HL-60 (cell line): ENCODE measurements around the gene WDR90.
A peak's percentile ranks its signal among the peaks of the same experiment; 100 is the strongest.

Source experiments
- DNase-seq, 2 experiments: peaks; one replicate each; pipeline ENCODE4 v3.0.0-alpha.2; 2010 to 2020; ENCODE audit warnings: low read depth in 1 of 2, low spot score in 1 of 2
- H3K27ac ChIP-seq: fragments of 250-450 bp; sonication (Bioruptor Pico); replicated peaks from 2 replicates; pipeline ENCODE4 v1.5.1; 2020; ENCODE audit warnings: mild to moderate bottlenecking, moderate library complexity
- H3K27me3 ChIP-seq: fragments of 250-450 bp; sonication (Bioruptor Pico); 2 replicates; pipeline ENCODE4 v1.5.1; 2021; ENCODE audit warnings: mild to moderate bottlenecking, moderate library complexity; ENCODE audit not compliant: insufficient read depth, poor library complexity, severe bottlenecking
- H3K4me3 ChIP-seq: replicated peaks from 2 replicates; pipeline ENCODE4 v1.5.1; 2011; ENCODE audit warnings: mild to moderate bottlenecking, control low read depth, low read length; ENCODE audit not compliant: insufficient read depth
- CTCF ChIP-seq: IDR thresholded peaks from one replicate; pipeline ENCODE4 v1.5.1; 2011; ENCODE audit warnings: low read length, control low read depth, inconsistent platforms; ENCODE audit not compliant: insufficient read depth
- GABPA ChIP-seq: IDR thresholded peaks from 2 replicates; pipeline ENCODE4 v1.6.1; 2012; ENCODE audit warnings: low read depth
- POLR2AphosphoS5 ChIP-seq: IDR thresholded peaks from 2 replicates; pipeline ENCODE4 v1.6.1; 2012; ENCODE audit warnings: low read depth
- SPI1 ChIP-seq: IDR thresholded peaks from 2 replicates; pipeline ENCODE4 v1.6.1; 2012; ENCODE audit warnings: low read depth, mild to moderate bottlenecking, borderline replicate concordance
- TF ChIP-seq, protein P1 (sequence below): IDR thresholded peaks from 2 replicates; pipeline ENCODE4 v1.6.1; 2012; ENCODE audit warnings: low read depth; ENCODE audit not compliant: insufficient replicate concordance

Gene WDR90

DNA sequence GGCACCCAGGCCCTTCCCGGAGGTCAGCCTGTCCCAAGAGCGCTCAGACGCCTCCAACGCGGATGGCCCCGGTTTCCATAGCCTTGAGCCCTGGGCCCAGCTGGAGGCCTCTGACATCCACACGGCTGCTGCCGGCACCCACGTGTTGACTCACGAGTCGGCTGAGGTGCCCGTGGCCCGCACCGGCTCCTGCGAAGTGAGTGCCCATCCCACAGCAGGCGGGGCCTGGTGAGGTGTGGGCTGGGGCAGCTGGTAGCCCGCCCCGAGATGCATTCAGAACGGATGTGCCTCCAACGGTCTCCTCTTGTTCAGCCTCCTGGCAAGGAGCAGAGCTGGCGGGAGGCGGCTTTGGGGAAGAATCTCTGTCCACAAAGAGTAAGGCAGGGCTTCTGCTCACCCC lies 2.7 kb downstream of the WDR90 start:
- TF ChIP-seq GABPA (no peak), POLR2AphosphoS5 (peak; percentile 64)
- TF ChIP-seq, protein P1, sequence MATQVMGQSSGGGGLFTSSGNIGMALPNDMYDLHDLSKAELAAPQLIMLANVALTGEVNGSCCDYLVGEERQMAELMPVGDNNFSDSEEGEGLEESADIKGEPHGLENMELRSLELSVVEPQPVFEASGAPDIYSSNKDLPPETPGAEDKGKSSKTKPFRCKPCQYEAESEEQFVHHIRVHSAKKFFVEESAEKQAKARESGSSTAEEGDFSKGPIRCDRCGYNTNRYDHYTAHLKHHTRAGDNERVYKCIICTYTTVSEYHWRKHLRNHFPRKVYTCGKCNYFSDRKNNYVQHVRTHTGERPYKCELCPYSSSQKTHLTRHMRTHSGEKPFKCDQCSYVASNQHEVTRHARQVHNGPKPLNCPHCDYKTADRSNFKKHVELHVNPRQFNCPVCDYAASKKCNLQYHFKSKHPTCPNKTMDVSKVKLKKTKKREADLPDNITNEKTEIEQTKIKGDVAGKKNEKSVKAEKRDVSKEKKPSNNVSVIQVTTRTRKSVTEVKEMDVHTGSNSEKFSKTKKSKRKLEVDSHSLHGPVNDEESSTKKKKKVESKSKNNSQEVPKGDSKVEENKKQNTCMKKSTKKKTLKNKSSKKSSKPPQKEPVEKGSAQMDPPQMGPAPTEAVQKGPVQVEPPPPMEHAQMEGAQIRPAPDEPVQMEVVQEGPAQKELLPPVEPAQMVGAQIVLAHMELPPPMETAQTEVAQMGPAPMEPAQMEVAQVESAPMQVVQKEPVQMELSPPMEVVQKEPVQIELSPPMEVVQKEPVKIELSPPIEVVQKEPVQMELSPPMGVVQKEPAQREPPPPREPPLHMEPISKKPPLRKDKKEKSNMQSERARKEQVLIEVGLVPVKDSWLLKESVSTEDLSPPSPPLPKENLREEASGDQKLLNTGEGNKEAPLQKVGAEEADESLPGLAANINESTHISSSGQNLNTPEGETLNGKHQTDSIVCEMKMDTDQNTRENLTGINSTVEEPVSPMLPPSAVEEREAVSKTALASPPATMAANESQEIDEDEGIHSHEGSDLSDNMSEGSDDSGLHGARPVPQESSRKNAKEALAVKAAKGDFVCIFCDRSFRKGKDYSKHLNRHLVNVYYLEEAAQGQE, result no peak
- Histone ChIP-seq H3K27ac (peak overlapping the region; percentile 90), H3K4me3 (peak overlapping the region; percentile 60), H3K27me3 (no peaks in the 10 kb centered on the region)
- DNase-seq, result peak; percentile 77 to 94

GRCh38 chr16:652454-653305 lies 3.5 kb downstream of the WDR90 start:
- TF ChIP-seq POLR2AphosphoS5 (no peak), SPI1 (no peak), GABPA (no peak), CTCF (no peak)
- TF ChIP-seq, protein P1, result no peak
- peak overlapping the region; percentile 66 for H3K27ac ChIP-seq
- no peaks in the 10 kb centered on the region for H3K27me3 ChIP-seq

DNA sequence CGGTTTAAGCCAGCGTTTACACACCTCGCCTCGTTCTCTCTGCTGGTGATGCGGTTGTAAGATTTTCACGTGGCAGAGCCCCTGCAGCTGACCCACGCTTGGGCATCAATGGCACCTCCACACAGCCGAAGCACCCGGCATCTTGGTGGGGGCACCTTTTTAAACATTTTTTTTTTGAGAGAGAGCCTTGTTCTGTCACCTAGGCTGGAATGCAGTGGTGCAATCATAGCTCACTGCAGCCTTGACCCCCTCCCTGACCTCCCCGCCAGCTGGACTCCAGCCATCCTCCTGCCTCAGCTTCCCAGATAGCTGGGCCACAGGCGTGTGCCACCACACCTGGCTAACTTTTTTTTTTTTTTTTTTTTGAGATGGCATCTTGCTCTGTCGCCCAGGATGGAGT lies 4.9 kb downstream of the WDR90 start:
- no peak for DNase-seq
- H3K27me3 ChIP-seq, result no peaks in the 10 kb centered on the region
- no peak overlapping the region for H3K4me3 ChIP-seq
- no peak overlapping the region for H3K27ac ChIP-seq
- no peak for TF ChIP-seq CTCF

More at GRCh38 chr16:652454-653305, 3.5 kb downstream of the WDR90 start:
- no peak overlapping the region for H3K4me3 ChIP-seq
- DNase-seq, result no peak

- Histone ChIP-seq H3K27ac (no peak overlapping the region), H3K4me3 (no peak overlapping the region), H3K27me3 (no peaks in the 10 kb centered on the region)
- no peak for TF ChIP-seq SPI1
- TF ChIP-seq CTCF, result no peak
- TF ChIP-seq, protein P1, result no peak
- DNase-seq, result no peak
Observed at GRCh38 chr16:657487-657886, 8.3 kb downstream of the WDR90 start.
